Psoas muscle (tissue), 8 donors: ENCODE results near the gene COL1A1. TPM values are rescaled to one million over a fixed set of nuclear protein-coding genes. Genes with fewer than 3 reads are reported as not detected.

Source experiments
- ATAC-seq, 4 donors: fragments of 200-7000 bp; cut with Tn5 transposase; one replicate each; pipeline ENCODE4 v1.9.1; 2020; ENCODE audit warnings: moderate library complexity in 3 of 4, mild to moderate bottlenecking in 2 of 4
- DNase-seq, 2 donors: peaks; one replicate each; pipeline ENCODE4 v3.0.0-alpha.2; 2020
- H3K27ac ChIP-seq: fragments of 200-600 bp; one replicate; pipeline ENCODE4 v1.8.0; 2022
- H3K27me3 ChIP-seq, 3 donors: fragments of 200-600 bp in 1 of 3; one replicate each; pipeline versions ENCODE4 v1.6.1 to v1.8.0; 2013 to 2022; ENCODE audit warnings: low read length in 2 of 3, mild to moderate bottlenecking in 2 of 3, moderate library complexity in 1 of 3; ENCODE audit not compliant: insufficient read depth in 3 of 3
- H3K36me3 ChIP-seq, 2 donors: fragments of 200-600 bp in 1 of 2; one replicate each; pipeline versions ENCODE4 v1.6.1 to v1.8.0; 2013 to 2022; ENCODE audit warnings: low read depth in 1 of 2, mild to moderate bottlenecking in 1 of 2, moderate library complexity in 1 of 2; ENCODE audit not compliant: insufficient read depth in 1 of 2
- H3K4me1 ChIP-seq: fragments of 200-600 bp; one replicate; pipeline ENCODE4 v1.8.0; 2022
- H3K4me3 ChIP-seq: fragments of 200-600 bp; one replicate; pipeline ENCODE4 v1.8.0; 2022; ENCODE audit warnings: mild to moderate bottlenecking
- H3K9me3 ChIP-seq: fragments of 200-600 bp; one replicate; pipeline ENCODE4 v1.8.0; 2022
- CTCF ChIP-seq: fragments of 200-600 bp; IDR thresholded peaks from one replicate; pipeline ENCODE4 v1.8.0; 2022; ENCODE audit warnings: antibody characterized with exemption
- WGBS, 3 donors: extraction: QIAGEN DNeasy Blood & Tissue Kit; methylation state at CpG; one replicate each; pipeline versions ENCODE4 v1.1.6 to v1.1.7; 2013; 5-methylcytosine and 5-hydroxymethylcytosine counted together
- intact Hi-C, 2 donors: fragments of 100-400 bp; cut with DNase I; formaldehyde crosslinking; loops; one replicate each; pipeline versions ENCODE4 v1.11.0 to v1.14.2; 2022
- polyA plus RNA-seq, 3 donors: library from polyadenylated mRNA; stranded (reverse); fragments of 200-250 nt; gene quantifications; one replicate each; pipeline ENCODE4 v1.2.3, GENCODE V29; 2013
- total RNA-seq, 4 donors: library from RNA; stranded (reverse); fragmentation: NEBNext Ultra II Directional in 2 of 4; extraction: Animal tissue kit (Norgen Biotek cat#: 25700) in 2 of 4; gene quantifications; one replicate each; pipeline versions ENCODE4 v1.2.1 to v1.2.4, GENCODE V29; 2021 to 2023
- donor health status: healthy with polysubstance abuse.
- donor health status: DM: no; HTN: no; CAD: no; lungs with moderate emphysema.
- donor health status: Bipolar disorder and iron deficiency.
- donor health status: healthy.
- donor health status: DM: yes; HTN: yes; CAD: no.
- donor health status: DM: no; HTN: no; CAD: no.
- donor health status: DM: no; HTN: no; CAD: no.
- donor health status: DM: yes; HTN: yes; CAD: no.

Gene COL1A1
- total and polyA plus RNA-seq, 7 donors, result 2.3 to 46.6 (median 10.2) TPM

GRCh38 chr17:50212121-50212843 is 10.9 kb upstream of the COL1A1 start:
- ATAC-seq (no peak), DNase-seq (no peak)
- intact Hi-C loops, result no loop called here
- 58 to 67% (median 65%) methylated on average over 15 of the region's 15 CpGs for WGBS, 3 donors
- no peak overlapping the region for H3K27ac ChIP-seq
- H3K4me1 ChIP-seq, result peaks cover 4% of the 10 kb centered on the region
- no peak for TF ChIP-seq CTCF
- no peaks in the 10 kb centered on the region for H3K36me3 ChIP-seq
- H3K9me3 ChIP-seq, result no peaks in the 10 kb centered on the region
- peaks cover 0 to 38% (median 9%) of the 10 kb centered on the region in 3 donors for H3K27me3 ChIP-seq
- no peak overlapping the region for H3K4me3 ChIP-seq

- Histone ChIP-seq H3K27me3 (peaks cover 0 to 44% (median 9%) of the 10 kb centered on the region in 3 donors), H3K9me3 (no peaks in the 10 kb centered on the region), H3K27ac (peak overlapping the region; percentile 72), H3K36me3 (no peaks in the 10 kb centered on the region), H3K4me1 (peaks cover 4% of the 10 kb centered on the region), H3K4me3 (no peak overlapping the region)
- no peak for DNase-seq
- ATAC-seq, result no peak
- no peak for TF ChIP-seq CTCF
- 36 to 47% (median 46%) methylated on average over 9 of the region's 9 CpGs for WGBS, 3 donors
- intact Hi-C loops, result no loop called here
These were observed 10.1 kb upstream of the COL1A1 start for GRCh38 chr17:50211249-50212120.

DNA sequence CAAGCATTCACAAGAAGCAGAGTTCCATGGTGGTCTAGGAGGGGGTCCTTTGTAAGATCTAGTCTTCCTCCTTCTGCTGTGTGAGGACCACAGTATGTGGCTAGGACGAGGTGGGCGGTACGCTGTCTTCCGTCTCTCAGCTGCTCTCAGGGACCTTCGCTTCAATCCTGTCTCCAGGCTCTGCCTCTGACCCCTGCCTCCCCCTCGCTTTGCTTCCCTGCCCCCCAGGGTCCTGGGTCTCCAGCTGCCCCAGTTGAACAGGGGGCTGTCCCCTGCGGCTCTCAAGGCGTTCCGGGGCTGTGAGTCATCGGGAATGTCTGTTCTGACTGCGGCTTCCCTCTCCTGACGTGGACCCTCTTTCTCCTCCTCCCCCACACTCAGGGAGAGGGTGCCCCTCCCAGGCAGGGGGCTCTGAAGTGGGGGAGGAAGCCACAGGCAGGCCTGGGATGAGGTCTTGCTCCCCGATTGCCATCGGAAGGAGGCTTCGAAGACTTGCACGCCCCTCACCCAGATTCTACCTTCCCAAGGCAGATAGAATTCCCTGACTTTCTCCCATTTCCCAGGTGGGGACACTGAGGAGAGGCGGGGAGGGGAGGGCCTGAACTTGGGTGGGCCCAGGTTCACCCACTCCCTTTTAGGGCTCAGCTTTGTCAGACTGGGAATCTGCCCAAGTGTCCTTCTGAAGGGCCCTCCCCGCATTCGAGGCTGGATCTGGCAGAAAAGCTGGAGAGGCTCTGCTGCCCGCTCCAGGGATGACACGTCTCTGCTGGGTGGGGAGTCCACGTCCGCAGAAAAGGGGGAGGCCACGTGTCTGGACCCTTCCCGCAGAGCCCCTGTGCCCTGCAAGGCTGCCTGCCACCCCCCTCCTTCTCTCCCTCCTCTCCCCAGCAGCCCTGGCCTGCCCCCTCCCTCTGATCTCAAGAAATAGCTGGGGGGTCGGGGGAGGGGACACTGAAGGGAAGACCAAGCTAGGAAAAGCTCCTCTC is 9.1 kb upstream of the COL1A1 start:
- Histone ChIP-seq H3K4me1 (peaks cover 4% of the 10 kb centered on the region), H3K27ac (peak overlapping the region; percentile 72), H3K4me3 (no peak overlapping the region), H3K9me3 (no peaks in the 10 kb centered on the region), H3K36me3 (no peaks in the 10 kb centered on the region), H3K27me3 (peaks cover 0 to 48% (median 9%) of the 10 kb centered on the region in 3 donors)
- intact Hi-C loops, result no loop called here
- DNase-seq (peak; percentile 76), ATAC-seq (peak; percentile 38 to 59 (median 58))
- no peak for TF ChIP-seq CTCF
- 26 to 30% (median 27%) methylated on average over 25 to 26 of the region's 26 CpGs for WGBS, 3 donors

GRCh38 chr17:50209472-50210239 is 8.2 kb upstream of the COL1A1 start:
- H3K4me1 ChIP-seq, result peaks cover 4% of the 10 kb centered on the region
- 31 to 36% (median 35%) methylated on average over 13 to 16 of the region's 16 CpGs for WGBS, 3 donors

More at GRCh38 chr17:50209472-50210239, 8.2 kb upstream of the COL1A1 start:
- intact Hi-C loops, result no loop called here
- peak; percentile 88 to 93 for DNase-seq
- H3K9me3 ChIP-seq, result no peaks in the 10 kb centered on the region
- TF ChIP-seq CTCF, result no peak
- no peaks in the 10 kb centered on the region for H3K36me3 ChIP-seq
- H3K27me3 ChIP-seq, result peaks cover 0 to 49% (median 9%) of the 10 kb centered on the region in 3 donors
- peak; percentile 72 to 85 (median 76) for ATAC-seq
- H3K27ac ChIP-seq, result peak overlapping the region; percentile 72
- no peak overlapping the region for H3K4me3 ChIP-seq
